HL-60 (cell line): ENCODE data around the gene BTF3.
"Not testable (repeated sequence)": the region's sequence is repeated elsewhere in the genome, so short reads cannot be mapped to it uniquely, and the experiment has no call there.

Experiments
- DNase-seq, 2 experiments: peaks; one replicate each; pipeline ENCODE4 v3.0.0-alpha.2; 2010 to 2020; ENCODE audit warnings: low read depth in 1 of 2, low spot score in 1 of 2
- H3K27ac ChIP-seq: fragments of 250-450 bp; sonication (Bioruptor Pico); replicated peaks from 2 replicates; pipeline ENCODE4 v1.5.1; 2020; ENCODE audit warnings: mild to moderate bottlenecking, moderate library complexity
- H3K27me3 ChIP-seq: fragments of 250-450 bp; sonication (Bioruptor Pico); 2 replicates; pipeline ENCODE4 v1.5.1; 2021; ENCODE audit warnings: mild to moderate bottlenecking, moderate library complexity; ENCODE audit not compliant: insufficient read depth, poor library complexity, severe bottlenecking
- H3K4me3 ChIP-seq: replicated peaks from 2 replicates; pipeline ENCODE4 v1.5.1; 2011; ENCODE audit warnings: mild to moderate bottlenecking, control low read depth, low read length; ENCODE audit not compliant: insufficient read depth
- GABPA ChIP-seq: IDR thresholded peaks from 2 replicates; pipeline ENCODE4 v1.6.1; 2012; ENCODE audit warnings: low read depth
- POLR2AphosphoS5 ChIP-seq: IDR thresholded peaks from 2 replicates; pipeline ENCODE4 v1.6.1; 2012; ENCODE audit warnings: low read depth
- SPI1 ChIP-seq: IDR thresholded peaks from 2 replicates; pipeline ENCODE4 v1.6.1; 2012; ENCODE audit warnings: low read depth, mild to moderate bottlenecking, borderline replicate concordance
- TF ChIP-seq, protein P1 (sequence below): IDR thresholded peaks from 2 replicates; pipeline ENCODE4 v1.6.1; 2012; ENCODE audit warnings: low read depth; ENCODE audit not compliant: insufficient replicate concordance
- TF ChIP-seq, protein P2 (sequence below): IDR thresholded peaks from one replicate; pipeline ENCODE4 v1.5.1; 2011; ENCODE audit warnings: low read length, control low read depth, inconsistent platforms; ENCODE audit not compliant: insufficient read depth

BTF3 gene

DNA sequence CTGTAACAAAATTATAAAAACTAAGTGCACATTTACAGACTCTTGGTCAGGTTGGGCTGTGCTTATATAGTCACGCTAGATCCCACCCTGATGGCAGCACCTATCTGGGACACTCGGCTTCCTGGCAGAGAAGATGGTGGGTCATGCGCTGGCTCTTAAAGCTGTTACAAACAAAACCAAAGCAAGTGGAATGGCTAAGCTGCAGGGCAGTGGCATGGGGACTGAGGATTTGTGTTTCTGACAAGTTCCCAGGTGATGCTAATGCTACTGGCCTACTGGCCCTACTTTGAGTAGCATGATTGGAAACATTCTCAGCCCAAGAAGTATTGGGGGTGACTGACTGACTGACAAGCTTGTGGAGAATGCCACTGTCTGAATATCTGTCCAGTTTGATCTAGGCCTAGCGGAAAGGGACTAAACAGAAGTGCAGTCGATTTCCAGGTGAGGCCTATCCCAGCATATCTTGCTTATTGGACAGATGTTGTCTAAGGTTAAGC, 8.3 kb downstream of the BTF3 start:
- TF ChIP-seq GABPA: no peak
- TF ChIP-seq, protein P1, sequence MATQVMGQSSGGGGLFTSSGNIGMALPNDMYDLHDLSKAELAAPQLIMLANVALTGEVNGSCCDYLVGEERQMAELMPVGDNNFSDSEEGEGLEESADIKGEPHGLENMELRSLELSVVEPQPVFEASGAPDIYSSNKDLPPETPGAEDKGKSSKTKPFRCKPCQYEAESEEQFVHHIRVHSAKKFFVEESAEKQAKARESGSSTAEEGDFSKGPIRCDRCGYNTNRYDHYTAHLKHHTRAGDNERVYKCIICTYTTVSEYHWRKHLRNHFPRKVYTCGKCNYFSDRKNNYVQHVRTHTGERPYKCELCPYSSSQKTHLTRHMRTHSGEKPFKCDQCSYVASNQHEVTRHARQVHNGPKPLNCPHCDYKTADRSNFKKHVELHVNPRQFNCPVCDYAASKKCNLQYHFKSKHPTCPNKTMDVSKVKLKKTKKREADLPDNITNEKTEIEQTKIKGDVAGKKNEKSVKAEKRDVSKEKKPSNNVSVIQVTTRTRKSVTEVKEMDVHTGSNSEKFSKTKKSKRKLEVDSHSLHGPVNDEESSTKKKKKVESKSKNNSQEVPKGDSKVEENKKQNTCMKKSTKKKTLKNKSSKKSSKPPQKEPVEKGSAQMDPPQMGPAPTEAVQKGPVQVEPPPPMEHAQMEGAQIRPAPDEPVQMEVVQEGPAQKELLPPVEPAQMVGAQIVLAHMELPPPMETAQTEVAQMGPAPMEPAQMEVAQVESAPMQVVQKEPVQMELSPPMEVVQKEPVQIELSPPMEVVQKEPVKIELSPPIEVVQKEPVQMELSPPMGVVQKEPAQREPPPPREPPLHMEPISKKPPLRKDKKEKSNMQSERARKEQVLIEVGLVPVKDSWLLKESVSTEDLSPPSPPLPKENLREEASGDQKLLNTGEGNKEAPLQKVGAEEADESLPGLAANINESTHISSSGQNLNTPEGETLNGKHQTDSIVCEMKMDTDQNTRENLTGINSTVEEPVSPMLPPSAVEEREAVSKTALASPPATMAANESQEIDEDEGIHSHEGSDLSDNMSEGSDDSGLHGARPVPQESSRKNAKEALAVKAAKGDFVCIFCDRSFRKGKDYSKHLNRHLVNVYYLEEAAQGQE: no peak
- TF ChIP-seq, protein P2, sequence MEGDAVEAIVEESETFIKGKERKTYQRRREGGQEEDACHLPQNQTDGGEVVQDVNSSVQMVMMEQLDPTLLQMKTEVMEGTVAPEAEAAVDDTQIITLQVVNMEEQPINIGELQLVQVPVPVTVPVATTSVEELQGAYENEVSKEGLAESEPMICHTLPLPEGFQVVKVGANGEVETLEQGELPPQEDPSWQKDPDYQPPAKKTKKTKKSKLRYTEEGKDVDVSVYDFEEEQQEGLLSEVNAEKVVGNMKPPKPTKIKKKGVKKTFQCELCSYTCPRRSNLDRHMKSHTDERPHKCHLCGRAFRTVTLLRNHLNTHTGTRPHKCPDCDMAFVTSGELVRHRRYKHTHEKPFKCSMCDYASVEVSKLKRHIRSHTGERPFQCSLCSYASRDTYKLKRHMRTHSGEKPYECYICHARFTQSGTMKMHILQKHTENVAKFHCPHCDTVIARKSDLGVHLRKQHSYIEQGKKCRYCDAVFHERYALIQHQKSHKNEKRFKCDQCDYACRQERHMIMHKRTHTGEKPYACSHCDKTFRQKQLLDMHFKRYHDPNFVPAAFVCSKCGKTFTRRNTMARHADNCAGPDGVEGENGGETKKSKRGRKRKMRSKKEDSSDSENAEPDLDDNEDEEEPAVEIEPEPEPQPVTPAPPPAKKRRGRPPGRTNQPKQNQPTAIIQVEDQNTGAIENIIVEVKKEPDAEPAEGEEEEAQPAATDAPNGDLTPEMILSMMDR: no peak
- TF ChIP-seq POLR2AphosphoS5: no peak
- TF ChIP-seq SPI1: no peak
- H3K27me3 ChIP-seq: no peaks in the 10 kb centered on the region
- H3K27ac ChIP-seq: no peak overlapping the region
- no peak for DNase-seq
- H3K4me3 ChIP-seq: no peak overlapping the region

DNA sequence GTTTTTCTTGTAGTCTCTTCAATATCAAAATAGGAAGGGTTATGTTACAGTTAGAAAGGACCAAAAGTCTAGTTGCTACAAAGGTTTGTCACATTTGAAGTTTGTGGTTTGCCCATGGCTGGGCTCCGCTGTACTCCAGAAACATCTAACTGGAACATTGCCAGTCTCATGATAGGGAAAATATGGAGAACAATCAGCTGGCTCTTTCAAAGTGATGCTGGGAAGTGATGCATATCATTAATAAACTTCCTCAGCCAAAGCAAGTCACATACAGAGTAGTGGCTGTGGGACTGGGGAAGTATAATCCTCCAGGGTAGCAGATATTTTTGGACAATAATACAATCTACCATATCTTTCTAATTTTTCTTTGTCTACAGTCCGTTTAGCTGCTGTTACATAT, 8.8 kb downstream of the BTF3 start:
- Histone ChIP-seq H3K4me3 (no peak overlapping the region), H3K27me3 (no peaks in the 10 kb centered on the region)
- DNase-seq: no peak

DNA sequence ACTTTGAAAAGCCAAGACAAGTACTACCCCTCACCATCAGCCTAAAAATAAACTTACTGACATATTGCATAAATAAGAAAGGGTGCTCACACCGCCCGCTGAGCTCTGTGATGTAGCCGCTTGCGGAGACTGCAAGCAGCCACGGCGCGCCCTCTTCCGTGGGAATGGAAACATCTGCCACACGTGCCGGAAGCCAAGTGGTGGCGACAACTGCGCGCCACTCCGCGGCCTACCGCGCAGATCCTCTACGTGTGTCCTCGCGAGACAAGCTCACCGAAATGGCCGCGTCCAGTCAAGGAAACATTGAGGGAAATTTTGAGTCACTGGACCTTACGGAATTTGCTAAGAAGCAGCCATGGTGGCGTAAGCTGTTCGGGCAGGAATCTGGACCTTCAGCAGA, 10.3 kb downstream of the BTF3 start:
- H3K4me3 ChIP-seq, DNase-seq, H3K27ac ChIP-seq, H3K27me3 ChIP-seq: not testable (repeated sequence)

More for the DNA sequence above, 8.8 kb downstream of the BTF3 start:
- TF ChIP-seq POLR2AphosphoS5 (no peak), SPI1 (no peak), GABPA (no peak)
- TF ChIP-seq, protein P2: no peak
- TF ChIP-seq, protein P1: no peak
- H3K27ac ChIP-seq: no peak overlapping the region

DNA sequence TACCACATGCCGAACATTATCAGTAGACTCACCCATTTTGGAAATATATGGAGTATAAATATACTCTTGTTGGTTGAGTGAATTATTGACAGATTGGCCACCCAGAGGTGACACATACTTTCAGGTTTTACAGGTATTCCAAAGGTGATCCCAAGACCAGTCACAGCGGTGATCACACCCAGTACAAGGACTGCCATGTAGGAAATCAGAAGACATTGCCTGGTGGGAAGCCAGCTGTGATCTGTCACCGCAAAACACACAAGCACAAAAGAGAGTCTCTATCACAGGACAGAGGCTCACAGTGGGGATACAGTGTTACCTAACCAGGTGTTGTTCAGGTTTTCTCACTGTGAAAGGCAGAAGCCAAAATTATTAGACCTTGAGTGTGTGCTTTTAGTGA, 15.8 kb downstream of the BTF3 start:
- no peaks in the 10 kb centered on the region for H3K27me3 ChIP-seq
- H3K4me3 ChIP-seq: no peak overlapping the region
- TF ChIP-seq POLR2AphosphoS5 (no peak), GABPA (no peak), SPI1 (no peak)
- TF ChIP-seq, protein P1: no peak
- TF ChIP-seq, protein P2: no peak
- no peak for DNase-seq
- H3K27ac ChIP-seq: no peak overlapping the region
